IPS DF 19.7 (cell line): ENCODE data around the gene DCC.

Experiments used
- DNase-seq: peaks from one replicate; pipeline ENCODE4 v3.0.0-alpha.2; 2013; ENCODE audit warnings: low read depth, low spot score

DCC gene

DNA sequence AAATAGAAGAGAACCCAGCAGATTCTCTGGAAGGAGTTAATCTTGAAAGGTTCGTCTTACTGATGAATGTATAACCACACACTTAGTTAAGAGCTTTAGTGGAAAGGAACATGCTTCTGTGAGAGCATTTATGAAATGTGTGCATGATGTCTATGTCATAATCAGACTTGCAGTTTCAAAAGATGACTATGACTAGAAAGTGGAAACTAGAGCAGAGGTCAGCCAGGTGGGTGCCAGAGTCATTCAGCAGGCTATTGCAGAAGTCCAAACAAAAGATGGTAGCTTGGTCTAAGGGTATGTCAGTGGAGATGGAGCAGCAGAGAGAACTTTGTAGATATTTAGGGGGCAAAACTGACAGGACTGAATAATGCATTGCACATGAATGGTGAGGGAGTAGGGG is 825.8 kb downstream of the DCC start:
- DNase-seq: no peak

DNA sequence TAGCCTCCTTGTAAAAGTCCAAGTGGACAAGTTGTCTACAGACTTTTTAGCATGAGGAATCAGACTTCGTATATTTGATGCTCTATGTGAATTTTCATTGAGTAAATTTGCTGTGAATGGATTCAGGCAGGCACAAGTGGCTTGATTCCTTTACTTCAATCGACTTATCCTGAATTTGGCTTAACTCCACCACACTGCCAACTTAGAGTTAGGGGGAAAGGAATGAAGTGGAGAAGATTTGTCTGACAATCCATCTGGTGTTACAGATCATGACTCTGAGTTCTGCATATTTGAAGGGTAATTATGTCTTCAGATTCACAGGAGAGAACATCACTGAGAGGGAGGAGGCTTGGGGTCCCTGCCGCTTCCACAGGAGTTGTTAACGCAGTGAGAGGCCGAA is 829.3 kb downstream of the DCC start:
- DNase-seq: no peak

DNA sequence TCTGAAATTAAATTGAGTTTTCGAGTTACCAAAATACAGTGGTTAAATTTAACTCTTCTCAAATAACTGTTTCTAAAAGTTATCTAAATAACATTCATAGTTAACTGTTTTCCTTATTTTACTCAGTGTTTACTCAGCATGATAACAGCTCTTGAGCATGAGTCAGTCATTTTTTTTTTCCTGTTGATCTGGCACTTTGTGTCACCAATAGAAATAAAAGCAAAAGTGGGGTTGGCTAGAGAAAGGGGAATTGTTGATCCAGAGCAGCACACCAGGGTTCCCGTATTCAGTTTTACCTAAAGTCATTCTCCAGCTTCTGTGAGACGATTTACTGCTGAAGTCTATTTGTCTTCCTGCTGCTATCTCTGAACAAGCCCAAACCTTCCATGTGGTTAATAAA is 851.6 kb downstream of the DCC start:
- DNase-seq: no peak

DNA sequence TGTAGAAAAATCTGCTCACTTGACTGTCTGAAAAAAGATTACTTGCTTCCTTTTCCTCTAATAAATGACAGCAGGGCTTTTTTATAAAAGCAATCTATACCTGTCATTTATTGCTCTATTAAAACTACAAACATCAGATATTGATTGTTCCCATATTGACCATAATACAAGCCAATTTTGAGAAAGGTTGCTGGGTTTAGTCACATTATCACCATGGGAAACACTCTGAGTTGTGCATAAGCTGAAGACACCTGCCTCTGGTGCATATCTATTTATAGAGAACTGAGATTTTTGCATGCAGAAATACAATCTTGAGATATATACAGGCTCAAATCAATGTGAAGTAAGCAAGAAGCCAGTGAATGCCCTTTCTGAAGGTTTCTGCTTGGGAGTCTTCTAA is 853.9 kb downstream of the DCC start:
- no peak for DNase-seq

DNA sequence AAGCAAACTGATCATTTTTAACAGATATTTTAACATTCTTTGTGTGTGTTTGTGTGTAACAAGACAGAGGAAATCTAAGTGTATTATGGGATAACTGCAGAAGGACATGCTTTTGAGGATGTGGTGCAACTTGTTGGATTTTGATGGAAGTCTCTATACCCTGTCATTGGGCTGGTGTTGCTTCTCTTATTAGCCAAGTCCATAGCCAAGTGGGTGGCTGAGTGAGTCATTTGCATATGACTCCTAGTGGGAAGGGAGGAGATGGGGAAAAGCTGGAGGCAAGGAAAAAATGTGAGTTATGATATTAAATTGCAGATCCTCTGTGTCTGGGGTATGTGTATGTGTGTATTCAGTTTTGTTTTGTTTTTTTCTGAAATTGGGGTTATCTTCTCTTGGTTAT is 879.9 kb downstream of the DCC start:
- no peak for DNase-seq

DNA sequence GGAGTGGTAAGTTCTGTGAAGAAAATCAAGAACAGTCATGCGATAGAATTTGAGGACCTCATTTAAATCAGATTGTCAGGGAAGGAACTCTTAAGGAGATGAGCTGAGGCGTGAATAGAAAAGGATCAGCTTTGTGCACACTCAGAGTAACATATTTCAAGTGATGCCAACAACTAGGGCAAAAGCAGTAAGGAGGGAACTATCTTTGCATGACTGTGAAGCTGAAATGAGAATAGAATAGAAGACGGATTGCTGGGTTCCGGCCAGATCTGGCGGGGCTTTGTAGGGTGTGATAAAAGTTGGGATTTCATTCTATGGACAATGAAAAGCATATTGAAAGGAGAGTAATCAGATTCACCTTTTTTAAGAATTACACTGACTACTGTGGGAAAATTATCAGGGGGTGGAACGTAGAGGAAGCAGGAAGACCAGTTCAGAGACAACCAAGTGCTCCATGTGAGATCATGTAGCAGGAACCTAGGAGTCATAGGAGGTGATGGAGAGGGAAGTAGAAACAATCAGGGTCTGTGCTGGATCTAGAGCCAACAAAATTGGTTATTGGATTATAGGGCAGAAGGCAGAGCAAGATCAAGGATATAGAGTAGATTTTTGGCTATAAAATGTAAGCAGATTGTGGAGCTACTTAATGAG is 884.3 kb downstream of the DCC start:
- DNase-seq: no peak

DNA sequence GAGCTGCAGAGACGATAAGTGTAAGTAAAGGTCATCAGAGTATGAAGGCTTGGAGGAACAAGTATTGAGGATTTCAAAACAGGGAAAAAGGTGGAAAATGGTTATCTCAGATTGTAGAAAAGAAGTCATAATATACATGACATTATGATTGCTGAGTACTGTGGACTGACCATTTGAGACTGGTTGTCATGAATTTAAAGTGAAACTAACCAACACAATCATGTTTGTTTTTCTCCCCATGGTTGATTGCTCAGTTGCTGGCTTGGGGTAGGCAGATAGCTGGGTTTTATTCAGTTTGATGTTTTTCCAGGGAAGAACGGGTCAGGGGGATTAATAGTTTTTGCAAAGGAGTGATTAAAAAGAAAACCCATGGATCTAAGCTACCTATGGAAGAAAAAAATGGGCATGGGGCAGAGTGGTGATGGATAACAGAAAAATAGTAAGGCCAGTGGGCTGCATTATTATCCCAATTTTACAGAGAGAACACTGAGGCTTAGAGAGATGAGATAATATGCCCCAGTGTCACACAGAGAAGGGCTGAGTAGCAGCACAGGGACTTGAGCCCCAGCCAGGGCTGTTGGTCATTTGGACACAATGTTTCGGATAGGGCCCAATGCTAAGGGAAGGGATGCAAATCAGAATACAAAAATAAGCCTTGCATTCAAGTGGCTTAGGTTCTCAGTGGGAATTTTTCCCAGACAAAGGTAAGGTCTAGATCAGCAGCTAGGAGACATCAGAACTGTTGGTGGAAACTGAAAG is 885.7 kb downstream of the DCC start:
- no peak for DNase-seq

DNA sequence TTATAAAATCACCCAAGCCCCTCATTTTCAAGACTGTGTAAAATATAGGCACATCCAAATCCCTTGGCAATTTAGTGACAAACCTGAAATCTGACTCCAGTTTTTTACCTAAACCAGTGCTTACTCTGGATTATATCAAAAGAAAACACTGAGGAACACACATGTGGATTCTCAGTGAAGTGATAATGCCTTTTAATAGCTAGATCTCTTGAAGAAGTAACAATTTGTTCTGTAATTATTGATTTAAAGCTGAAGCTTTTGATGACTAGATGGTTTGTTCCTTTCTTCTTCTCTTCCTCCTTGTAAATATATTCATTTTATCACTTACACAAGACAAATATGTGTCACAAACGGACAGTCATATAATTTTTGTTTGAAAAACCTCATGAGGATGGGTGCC is 894.6 kb downstream of the DCC start:
- no peak for DNase-seq

DNA sequence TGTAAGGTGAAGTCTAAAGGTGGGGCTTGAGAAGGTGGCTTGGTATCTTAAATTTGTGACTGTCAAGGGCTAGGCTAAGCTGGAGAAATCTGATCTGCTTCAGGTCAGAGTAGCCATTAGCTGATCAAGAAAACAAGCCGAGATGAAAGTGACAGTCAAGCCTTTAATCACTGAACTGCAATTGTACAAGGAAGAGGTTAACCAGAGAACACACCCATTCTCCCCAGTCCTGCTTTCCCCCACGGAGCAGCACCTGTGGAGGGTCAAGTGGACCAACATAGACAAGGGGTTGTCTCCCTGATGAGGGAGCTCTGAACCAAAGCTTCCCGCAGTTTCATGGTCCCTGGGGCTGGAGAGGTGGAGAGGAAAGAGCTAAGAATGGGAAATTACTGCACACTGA is 901.2 kb downstream of the DCC start:
- no peak for DNase-seq

DNA sequence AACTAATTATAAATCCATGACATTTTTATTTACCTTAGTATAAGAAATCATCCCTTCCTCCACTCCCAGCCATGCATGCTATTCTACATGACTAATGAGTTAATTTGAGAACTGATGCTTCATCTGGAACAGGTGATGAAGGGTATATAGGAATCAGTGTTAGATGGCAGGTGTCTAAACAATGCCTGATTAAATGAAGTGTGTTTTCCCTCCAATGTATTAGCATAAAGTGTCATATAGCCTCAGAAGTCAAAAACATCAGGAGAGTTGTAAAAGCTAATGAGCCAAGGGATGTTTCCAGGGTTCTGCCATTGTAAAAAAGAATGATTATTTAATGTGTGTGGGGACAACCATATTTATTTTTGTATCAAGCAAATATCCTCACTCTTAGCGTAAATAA is 913.8 kb downstream of the DCC start:
- DNase-seq: no peak

DNA sequence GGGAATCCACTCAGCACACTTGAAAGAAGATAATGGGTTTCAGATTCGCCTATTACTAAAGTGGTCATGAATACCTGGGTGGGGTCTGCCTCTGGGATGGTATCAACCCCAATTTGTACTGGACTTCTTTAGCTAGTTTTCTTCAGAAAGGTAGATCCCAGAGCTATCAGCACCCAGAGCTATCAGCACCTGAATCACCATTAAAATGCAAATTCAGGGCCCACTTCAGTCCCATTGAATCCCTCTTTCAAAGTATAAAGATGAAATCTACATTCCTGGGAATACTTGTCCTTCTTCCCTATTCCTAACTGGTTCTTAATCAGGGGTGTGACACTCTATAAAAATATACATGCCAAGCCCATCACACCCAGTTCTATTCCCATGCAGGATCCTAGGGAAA is 914.3 kb downstream of the DCC start:
- no peak for DNase-seq

DNA sequence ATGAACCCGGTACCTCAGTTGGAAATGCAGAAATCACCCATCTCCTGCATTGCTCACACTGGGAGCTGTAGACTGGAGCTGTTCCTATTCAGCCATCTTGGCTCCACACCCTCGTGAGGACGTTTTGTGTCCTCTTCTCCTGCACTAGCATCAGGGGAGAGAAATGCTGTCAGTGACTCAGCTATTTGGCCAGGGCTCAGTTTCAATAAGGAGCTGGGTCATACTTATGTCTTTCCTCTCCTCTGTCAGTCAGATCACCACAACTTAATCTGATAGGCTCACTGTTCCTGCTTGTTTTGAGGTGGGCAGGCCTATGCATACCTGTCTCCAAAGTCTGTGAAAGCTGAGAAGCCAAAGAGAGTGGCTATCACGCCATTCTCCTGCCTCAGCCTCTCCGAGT is 921.2 kb downstream of the DCC start:
- no peak for DNase-seq

DNA sequence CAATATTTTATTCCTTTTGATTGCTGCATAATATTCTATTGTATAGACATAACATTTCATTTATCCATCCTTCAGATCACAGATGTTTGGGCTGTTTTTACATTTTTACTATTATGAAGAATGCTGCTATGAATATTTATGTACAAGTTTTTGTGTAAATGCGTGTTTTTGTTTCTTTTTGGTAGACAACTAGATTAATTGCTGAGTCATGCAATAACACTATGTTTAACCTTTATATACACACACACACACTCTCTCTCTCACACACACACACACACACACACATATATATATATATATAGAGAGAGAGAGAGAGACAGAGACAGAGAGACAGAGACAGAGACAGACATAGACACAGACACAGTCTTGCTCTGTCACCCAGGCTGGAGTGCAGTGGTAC is 926.9 kb downstream of the DCC start:
- no peak for DNase-seq

DNA sequence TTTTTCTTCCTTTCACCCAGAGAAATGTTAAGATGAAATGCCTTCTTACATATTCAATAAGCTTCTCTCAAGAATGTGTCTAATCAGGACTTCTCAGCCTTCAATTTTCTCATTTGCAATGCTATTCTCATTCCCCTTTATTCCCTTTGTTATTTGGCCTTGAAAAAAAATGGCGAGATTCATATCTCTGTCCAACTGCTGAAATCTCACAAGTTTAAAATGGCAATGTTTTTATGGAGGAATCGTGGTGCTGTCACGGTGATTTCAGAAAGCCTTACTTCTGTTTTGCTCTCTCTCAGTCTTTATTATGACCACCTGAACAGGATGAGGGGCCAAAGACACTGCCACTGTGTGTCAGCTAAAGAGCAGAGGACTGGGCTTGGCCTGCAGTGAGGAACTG is 928.5 kb downstream of the DCC start:
- no peak for DNase-seq

DNA sequence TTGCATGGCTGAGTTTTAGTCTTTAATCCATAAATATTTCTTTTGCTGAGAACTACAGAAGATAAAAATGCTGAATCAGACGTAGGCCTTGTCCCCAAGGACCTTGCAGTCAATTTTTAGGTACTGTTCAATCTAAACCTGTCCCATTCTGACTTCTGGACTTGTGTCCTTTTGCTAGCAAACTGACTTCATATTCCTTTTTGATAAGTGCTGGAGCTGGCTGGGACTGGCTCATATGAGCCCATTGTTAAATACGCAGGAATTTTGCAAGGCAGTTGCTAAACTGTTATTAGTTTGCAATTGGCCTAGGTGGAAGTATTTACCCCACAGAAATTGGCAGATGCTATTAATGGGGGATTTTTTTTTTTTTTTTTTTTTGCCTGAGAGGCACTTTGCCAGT is 941.4 kb downstream of the DCC start:
- DNase-seq: no peak

DNA sequence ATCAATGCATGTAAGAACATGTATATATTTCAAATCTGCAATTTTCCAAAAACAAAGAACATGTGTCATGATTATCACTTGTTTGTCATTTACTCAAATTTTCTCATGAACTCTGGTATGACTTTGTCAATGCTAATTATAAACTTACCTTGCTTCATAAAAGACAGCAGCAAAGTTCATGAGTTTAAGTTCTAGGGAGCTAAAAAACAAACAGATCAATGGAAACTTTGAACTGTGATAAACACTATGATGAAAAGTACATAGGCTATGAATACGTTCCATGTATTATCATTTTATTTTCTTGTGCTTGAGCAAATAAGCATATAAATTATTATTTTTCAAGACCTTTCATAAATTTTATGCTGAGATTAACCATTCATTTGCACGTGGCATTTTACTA is 943.7 kb downstream of the DCC start:
- DNase-seq: no peak

DNA sequence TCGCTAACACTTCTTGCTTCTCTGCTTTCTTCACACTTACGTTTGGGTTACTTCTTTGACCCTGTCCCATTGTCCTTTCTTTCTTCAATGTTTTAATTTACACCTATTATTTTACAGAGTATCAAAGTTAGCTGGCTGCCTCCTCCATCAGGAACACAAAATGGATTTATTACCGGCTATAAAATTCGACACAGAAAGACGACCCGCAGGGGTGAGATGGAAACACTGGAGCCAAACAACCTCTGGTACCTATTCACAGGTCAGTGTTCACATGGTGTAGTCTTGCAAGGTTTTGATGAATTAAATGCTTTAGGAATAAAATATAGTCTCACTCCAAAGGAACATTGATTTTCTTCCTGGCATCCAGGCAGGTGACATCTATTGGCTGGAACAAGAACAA is 965.5 kb downstream of the DCC start:
- no peak for DNase-seq

DNA sequence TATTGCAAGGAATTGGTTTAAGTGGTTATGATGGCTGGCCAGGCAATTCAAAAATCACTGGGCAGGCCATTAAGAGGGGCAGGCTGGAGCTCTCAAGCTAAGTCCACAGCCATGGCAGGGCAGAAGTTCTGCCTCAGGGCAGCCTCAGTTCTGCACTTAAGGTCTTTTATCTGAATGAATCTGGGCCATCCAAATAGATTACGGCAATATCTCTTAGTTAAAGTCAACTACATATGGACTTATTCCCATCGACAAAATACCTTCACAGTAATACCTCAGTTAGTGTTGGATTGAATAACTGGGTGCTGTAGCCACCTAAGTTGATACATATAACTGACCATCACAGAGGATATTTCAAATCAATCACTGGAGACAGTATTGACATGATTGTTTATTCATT is 979.6 kb downstream of the DCC start:
- DNase-seq: no peak

DNA sequence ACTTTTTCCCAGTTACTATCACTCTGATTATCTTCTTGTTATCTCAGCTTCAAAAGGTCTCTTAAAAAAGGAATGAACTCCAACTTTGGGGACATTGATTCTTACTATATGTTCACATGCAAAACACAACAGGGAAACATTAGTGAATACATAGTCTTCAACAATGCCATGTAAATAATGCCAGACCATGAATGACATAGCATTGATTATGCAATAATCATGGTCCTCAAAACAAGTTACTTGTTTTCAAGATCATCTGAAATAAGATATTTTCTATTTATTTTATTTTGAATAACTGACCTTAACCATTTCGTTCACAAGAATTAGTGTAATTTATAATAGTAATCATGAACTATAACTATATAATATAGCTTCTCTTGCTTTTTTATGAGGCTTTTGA is 982.2 kb downstream of the DCC start:
- no peak for DNase-seq

DNA sequence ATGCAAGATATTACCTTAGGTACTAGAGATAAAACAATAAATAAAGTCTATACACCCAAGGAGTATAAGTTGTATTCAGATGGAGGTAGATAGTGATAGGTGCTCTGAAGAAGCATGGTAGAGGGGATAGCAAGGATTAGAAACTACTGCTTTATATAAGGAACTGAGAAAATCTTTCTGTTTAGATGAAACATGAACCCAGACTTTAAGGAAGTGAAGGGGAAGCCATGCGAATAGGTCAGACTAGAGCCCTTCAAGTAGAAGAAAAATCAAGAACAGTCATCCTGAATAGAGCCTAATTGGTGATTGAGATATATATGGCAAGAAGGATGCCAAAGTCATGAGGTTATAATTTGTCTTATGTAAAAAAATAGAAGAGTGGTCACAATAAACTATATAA is 984.4 kb downstream of the DCC start:
- DNase-seq: no peak

DNA sequence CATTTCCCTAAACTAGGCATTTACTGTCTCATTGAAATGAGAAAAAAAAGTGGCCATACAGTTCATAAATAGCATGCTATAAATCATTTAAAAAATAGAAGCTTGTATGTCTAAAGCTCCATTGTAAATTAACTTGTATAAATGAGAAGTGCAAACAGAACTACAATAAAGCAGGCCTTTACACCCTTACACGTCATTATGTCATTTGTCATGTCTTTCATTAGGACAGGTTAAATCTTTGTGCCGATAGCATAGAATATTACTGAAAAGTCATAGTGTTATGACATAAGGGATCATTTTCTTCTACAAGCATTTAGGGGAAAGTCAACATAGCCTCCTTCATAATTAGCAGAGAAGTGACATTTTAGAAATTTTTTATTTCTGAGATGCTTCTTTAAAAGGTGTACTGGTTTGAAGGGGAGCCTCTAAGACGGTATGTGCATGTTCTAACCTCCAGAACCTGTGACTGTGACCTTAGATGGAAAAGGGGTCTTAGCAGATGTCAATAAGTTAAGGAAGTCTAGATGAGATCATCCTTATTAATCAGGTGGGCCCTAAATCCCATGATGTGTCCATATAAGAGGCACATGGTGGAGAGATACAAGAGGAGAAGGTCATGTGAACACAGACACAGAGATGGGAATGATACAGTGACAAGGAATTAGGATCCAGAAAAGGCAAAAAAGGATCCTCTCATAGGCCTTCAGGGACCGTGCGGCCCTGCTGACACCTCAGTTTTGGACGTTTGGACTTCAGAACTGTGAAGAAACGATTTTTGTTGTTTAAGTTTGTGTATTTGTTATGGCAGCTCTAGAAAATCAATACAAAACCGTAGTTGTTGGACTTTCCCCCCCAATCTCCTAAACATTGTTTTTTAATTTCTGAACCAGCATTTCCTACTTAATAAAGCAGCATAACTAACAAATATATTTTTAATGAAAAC is 1020.8 kb downstream of the DCC start:
- DNase-seq: no peak

DNA sequence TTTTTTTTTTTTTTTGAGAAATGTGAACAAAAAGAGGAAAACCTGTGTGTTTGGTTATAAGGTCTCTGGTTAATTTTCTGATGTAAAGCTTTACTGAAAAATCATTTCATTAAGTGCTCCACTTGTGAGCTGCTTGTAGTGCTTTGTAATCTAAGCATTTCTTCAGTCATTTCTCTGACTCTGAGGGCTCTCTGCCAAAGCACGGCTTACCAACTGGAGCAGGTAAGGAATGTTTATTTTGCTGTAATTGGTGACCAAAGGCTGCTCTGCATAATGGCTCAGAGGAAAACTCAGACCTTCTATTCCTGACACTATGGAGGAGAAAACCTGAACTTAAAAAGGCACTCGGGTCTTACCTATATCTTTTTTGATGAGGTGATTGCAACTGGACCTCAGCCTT is 1035.6 kb downstream of the DCC start:
- DNase-seq: no peak
